ENCODE measurements around the gene UBTD1.

DNA sequence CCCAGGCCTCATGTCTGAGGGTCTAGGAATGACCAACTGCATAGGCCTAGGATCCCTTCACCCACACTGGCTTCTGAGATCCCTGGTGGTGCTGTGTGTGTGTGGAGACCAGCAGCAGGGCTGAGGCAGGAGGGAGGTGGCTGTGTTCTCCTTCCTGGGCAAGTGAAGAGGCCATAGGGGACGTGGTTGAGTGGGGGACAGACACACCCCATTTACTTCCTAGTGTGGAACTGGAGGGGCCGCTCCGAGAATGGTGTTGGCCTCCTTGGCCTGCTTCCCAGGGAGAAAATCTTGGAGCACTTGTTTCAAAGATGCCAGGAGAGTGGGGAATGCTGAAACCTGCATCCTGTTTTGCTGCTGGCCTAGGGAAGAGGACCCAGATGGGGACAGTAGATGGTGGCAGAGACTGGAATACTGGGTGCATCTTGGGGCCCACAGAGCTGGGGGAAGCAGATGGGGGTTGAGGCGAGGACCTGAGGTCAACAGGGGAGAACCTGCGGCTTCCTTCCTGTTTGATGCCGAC, 19.1 kb downstream of the UBTD1 start:
- TF ChIP-seq POLR2A (IDR thresholded peaks at IDR 0.05): no peak
- TF ChIP-seq, protein P1, sequence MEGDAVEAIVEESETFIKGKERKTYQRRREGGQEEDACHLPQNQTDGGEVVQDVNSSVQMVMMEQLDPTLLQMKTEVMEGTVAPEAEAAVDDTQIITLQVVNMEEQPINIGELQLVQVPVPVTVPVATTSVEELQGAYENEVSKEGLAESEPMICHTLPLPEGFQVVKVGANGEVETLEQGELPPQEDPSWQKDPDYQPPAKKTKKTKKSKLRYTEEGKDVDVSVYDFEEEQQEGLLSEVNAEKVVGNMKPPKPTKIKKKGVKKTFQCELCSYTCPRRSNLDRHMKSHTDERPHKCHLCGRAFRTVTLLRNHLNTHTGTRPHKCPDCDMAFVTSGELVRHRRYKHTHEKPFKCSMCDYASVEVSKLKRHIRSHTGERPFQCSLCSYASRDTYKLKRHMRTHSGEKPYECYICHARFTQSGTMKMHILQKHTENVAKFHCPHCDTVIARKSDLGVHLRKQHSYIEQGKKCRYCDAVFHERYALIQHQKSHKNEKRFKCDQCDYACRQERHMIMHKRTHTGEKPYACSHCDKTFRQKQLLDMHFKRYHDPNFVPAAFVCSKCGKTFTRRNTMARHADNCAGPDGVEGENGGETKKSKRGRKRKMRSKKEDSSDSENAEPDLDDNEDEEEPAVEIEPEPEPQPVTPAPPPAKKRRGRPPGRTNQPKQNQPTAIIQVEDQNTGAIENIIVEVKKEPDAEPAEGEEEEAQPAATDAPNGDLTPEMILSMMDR (IDR thresholded peaks at IDR 0.05): no peak
